ENCODE data around the gene HSD17B7.
A peak's percentile ranks its signal among the peaks of the same experiment; 100 is the strongest.
"Not testable (repeated sequence)": the region's sequence is repeated elsewhere in the genome, so short reads cannot be mapped to it uniquely, and the experiment has no call there.

Gene HSD17B7

DNA sequence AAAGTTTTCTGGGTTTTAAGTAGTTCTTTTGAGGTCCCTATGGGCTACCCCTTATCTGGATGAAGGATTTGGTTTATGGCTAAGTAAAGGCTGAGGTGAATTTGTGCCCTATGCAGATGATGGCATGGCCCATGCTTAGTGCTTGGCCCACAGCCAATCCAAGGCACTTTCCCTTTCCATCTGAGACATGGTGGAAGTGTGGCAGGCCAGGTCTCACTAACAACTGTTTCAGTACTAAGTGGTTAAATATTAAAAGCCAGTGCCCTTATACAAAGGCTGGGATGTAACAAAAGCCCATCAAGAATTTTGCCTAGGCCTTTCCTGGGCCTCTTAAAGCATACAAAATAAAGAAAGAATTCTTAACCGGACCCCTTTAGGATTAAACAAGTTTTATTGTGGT is 1.7 kb upstream of the HSD17B7 start:
- not testable (repeated sequence) for DNase-seq (ENCODE audit: low spot score in 2 of 2)

DNA sequence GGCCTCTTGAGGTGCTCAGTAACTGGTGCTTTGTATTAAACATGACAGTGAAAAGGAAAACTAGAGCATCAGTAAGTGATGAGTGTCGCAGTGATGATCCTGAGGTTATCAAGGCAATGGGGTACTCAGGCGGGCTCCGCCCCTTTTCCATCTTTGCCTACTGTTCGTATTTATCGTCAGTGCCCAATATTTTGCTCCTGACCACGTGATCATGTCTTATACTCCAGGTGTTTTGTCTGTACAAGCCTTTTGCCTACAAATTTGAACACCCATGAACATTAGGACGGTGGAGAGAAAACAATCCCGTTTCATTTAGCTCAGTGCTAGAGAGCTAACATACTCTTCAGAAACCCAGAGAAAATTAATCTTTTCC is 469 bp downstream of the HSD17B7 start:
- Mint-ChIP-seq H3K36me3 (peaks cover 35% of the 10 kb centered on the region), H3K4me3 (peak overlapping the region; percentile 78), H3K27ac (peak overlapping the region; percentile 88)
- not testable (repeated sequence) for ATAC-seq; H3K9me3 Mint-ChIP-seq; DNase-seq (ENCODE audit: low spot score in 2 of 2); H3K4me1 Mint-ChIP-seq

More for the DNA sequence above, 1.7 kb upstream of the HSD17B7 start:
- not testable (repeated sequence) for ATAC-seq, H3K9me3 Mint-ChIP-seq, H3K4me3 Mint-ChIP-seq, H3K27ac Mint-ChIP-seq, H3K4me1 Mint-ChIP-seq
- H3K36me3 Mint-ChIP-seq, result peaks cover 17% of the 10 kb centered on the region

DNA sequence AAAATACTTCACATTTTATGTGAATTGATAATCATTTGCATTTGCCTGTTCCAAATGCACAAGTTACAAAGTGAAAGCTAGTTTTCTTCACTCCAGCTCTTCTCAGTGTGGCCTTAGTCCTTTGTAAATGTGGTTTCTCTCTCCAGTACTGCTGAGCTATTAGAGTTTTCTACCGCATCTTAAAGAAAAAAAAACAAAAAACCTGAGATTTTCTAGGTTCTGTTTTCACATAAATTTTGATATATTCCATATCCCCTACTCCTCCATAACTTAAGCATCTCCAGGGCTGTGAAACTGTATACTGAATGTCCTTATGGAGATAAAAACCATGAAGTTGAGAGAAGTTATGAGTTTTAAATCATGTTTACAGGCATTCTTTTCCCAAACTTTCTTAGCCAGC is 3.8 kb downstream of the HSD17B7 start:
- not testable (repeated sequence) for H3K27ac Mint-ChIP-seq; H3K4me3 Mint-ChIP-seq; H3K9me3 Mint-ChIP-seq; H3K4me1 Mint-ChIP-seq; ATAC-seq; DNase-seq (ENCODE audit: low spot score in 2 of 2)
- H3K36me3 Mint-ChIP-seq, result peaks cover 68% of the 10 kb centered on the region

DNA sequence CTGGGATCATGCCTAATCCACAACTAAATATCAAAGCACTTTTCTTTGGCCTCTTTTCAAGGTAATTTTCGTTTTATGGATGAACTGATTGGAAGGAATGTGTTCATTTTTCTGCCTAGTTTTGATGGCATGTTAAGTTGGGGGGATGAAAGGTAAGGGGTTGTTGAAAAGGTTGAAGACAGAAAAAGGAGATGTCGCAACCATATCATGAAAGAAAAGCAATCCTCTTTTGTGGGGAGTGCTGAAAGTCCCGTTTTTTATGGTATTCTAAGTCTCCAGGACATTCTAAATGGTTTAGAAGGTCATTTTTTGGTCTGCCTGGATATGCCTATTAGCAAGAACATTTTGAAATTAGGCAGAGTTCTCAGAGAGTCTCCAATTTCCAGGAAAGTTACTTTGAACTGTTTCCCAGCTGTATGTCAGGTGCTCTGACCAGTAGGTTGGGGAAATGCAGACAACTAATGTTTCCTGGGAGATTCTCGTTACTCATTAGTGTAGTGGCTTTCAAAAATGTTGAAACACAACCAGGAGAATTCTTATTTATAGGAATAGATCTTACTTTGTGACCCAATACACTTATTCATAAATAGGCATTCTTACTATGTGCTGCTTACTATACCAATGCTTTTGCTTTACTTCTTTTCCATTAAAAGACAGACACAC is 6.2 kb downstream of the HSD17B7 start:
- not testable (repeated sequence) for H3K4me3 Mint-ChIP-seq; DNase-seq (ENCODE audit: low spot score in 2 of 2); H3K9me3 Mint-ChIP-seq; H3K4me1 Mint-ChIP-seq; ATAC-seq; H3K27ac Mint-ChIP-seq
- H3K36me3 Mint-ChIP-seq, result peaks cover 93% of the 10 kb centered on the region

DNA sequence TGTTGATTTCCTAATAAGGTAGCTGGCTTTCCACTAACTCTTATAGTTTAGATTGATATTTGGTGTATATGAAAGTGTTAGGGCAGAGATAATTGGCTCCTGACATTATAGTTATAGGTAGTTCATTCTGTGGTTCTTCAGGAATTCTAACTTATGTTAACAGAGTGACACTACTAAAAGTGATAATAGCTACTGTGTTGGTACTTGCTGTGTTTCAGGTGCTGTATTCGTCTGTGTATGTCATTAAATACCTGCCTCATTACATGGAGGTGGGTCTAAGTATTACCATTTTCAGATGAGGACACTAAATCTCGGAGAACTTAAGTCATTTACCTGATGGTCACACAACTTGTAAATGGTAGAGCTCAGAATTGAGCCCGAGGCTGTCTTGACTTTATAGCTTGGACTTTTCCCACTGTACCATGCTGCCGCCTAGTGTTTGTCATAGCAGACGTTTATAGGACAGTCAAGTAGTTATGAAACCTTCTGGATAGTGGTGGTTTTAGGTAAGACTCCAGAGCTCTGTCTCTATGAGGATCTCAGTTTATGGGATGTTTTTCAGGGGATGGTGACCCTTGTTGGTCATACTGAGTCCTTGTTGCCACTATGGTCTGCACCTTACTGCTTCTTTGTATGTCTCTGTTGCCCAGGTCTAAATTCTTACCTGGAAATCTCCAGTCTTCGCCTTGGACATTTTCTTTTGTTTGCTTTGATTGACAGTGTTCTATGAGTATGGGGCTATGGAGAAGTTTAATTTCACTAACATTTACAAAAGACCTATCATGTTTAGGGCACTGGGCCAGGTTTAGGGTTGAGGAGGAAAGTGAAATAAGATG is 9.7 kb downstream of the HSD17B7 start:
- not testable (repeated sequence) for ATAC-seq; H3K27ac Mint-ChIP-seq; DNase-seq (ENCODE audit: low spot score in 2 of 2); H3K4me3 Mint-ChIP-seq; H3K4me1 Mint-ChIP-seq; H3K9me3 Mint-ChIP-seq
- H3K36me3 Mint-ChIP-seq, result peaks cover 87% of the 10 kb centered on the region

DNA sequence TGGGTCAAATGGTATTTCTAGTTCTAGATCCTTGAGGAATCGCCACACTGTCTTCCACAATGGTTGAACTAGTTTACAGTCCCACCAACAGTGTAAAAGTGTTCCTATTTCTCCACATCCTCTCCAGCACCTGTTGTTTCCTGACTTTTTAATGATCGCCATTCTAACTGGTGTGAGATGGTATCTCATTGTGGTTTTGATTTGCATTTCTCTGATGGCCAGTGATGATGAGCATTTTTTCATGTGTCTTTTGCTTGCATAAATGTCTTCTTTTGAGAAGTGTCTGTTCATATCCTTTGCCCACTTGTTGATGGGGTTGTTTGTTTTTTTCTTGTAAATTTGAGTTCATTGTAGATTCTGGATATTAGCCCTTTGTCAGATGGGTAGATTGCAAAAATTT is 17.0 kb downstream of the HSD17B7 start:
- H3K9me3 Mint-ChIP-seq; DNase-seq (ENCODE audit: low spot score in 2 of 2); H3K4me3 Mint-ChIP-seq; H3K27ac Mint-ChIP-seq; ATAC-seq: not testable (repeated sequence)
- Mint-ChIP-seq H3K4me1 (peaks cover 10% of the 10 kb centered on the region), H3K36me3 (peaks cover 66% of the 10 kb centered on the region)

DNA sequence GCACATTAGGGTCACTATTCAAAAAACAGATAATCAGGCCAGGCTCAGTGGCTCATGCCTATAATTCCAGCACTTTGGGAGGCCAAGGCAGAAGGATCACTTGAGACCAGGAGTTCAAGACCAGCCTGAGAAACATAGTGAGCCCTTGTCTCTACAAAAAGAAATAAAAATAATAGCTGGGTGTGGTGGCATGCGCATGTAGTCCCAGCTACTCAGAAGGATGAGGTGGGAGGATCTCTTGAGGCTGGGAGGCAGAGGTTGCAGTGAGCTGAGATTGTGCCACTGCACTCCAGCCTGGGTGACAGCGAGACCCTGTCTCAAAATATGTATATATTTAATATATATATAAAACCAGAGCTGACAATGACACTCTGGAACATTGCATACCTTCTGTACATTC is 21.9 kb downstream of the HSD17B7 start:
- not testable (repeated sequence) for H3K27ac Mint-ChIP-seq

DNA sequence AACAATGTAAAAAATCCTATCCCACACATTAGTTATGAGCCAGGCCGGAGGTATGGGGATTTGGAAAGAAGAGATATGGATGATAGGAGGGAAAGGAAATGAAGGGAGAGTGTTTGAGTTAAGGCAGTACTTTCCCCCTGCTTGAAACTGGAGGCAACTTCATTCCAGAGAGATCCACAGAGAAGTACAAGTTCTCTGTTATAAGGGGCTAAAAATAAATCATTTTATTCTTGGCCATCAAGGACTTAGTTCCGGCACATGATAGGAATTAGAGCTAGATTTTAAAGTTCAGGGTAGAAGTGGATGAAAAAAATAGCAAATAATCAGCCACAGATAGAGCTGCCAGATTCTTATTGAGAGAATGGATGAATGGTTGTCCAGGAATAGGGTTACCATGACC is 27.6 kb downstream of the HSD17B7 start:
- not testable (repeated sequence) for H3K36me3 Mint-ChIP-seq; H3K9me3 Mint-ChIP-seq; ATAC-seq; H3K27ac Mint-ChIP-seq; H3K4me3 Mint-ChIP-seq; DNase-seq (ENCODE audit: low spot score in 2 of 2)
- H3K4me1 Mint-ChIP-seq, result peaks cover 15% of the 10 kb centered on the region

More for the DNA sequence above, 21.9 kb downstream of the HSD17B7 start:
- H3K36me3 Mint-ChIP-seq, result peaks cover 28% of the 10 kb centered on the region
- not testable (repeated sequence) for H3K4me3 Mint-ChIP-seq; ATAC-seq; DNase-seq (ENCODE audit: low spot score in 2 of 2); H3K9me3 Mint-ChIP-seq
- peaks cover 10% of the 10 kb centered on the region for H3K4me1 Mint-ChIP-seq

DNA sequence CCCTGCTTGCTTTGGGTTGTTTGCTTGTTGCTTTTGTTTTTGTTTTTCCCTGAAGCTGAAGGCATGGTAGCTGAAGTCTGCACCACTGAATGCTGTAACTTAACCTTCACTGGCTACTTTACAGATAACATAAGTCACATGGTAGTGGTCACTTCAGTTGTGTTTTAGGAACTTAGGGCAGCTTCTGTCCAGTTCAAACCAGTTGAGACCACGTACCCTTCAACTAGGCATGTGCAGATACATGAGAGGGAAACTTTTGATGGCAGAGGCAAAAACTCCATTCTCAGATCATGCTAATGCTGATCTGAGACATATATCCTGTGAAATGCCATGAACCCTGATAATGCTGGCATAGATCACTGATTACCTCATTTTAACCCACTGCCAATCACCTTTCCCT is 28.2 kb downstream of the HSD17B7 start:
- not testable (repeated sequence) for H3K9me3 Mint-ChIP-seq; H3K4me3 Mint-ChIP-seq; H3K27ac Mint-ChIP-seq; DNase-seq (ENCODE audit: low spot score in 2 of 2); H3K36me3 Mint-ChIP-seq; ATAC-seq
- peaks cover 20% of the 10 kb centered on the region for H3K4me1 Mint-ChIP-seq

DNA sequence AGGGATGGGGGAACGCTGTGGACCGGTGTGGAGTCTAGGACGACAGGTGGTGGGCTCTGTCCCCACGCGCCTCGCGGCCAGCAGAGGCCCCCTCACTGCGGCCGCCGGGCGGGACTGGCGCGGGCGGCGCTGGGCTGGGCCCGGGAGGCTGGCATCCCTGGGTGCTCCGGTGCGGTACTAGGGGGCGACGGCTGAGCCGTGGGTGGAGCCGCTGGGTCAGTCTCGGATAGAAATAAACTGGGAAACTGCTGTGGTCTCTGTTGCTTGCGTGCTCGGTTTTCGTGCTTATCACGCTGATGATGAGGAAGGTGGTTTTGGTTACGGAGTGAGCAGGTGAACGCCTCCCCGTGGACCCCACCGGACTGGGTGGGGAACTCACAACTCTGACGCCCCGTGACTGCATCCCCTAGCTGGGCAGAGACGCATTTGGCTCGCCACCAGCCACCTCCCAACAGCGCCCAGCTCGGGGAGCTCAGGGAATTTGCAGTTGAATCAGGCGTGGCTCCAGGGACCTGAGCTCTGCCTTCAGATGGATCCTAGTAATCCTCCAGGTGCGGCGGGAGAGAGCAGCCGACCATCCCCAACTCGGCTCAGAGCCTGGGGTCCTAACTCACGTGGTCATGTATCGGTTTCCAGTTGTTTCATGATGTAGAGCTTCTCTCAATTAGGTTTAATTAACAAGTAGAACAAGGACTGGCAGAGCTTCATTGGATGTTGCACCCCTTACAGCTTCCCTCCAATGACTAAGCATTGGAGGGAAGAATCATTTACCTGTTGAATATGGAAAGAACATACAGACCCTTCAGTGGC is 32.1 kb downstream of the HSD17B7 start:
- peak overlapping the region; percentile 65 for H3K4me3 Mint-ChIP-seq
- peaks cover 26% of the 10 kb centered on the region for H3K4me1 Mint-ChIP-seq
- peak in 1 of 2 donors; percentile 51 for DNase-seq (ENCODE audit: low spot score in 2 of 2)
- H3K27ac Mint-ChIP-seq, result peak overlapping the region; percentile 72
- ATAC-seq, result peak; percentile 59
- no peaks in the 10 kb centered on the region for H3K36me3 Mint-ChIP-seq
- H3K9me3 Mint-ChIP-seq, result no peaks in the 10 kb centered on the region

DNA sequence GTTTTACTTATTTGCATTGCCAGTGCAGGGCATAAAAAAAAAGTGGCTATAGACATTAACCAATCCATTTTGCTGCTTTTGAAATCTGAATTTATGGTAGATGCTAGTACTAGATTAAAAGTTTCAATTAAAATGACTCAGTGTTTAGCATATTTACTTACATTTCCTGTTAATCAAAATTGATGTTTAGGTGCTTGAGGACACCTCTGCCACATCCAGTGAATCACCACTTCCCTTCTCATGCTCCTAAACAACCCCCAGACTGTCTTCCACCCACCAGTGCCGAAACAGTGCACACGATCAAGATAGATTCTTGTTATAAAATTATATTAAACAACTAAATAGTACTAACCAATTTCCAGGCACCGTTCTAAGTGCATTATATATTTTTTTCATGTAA is 32.7 kb downstream of the HSD17B7 start:
- H3K4me1 Mint-ChIP-seq, result peaks cover 26% of the 10 kb centered on the region

DNA sequence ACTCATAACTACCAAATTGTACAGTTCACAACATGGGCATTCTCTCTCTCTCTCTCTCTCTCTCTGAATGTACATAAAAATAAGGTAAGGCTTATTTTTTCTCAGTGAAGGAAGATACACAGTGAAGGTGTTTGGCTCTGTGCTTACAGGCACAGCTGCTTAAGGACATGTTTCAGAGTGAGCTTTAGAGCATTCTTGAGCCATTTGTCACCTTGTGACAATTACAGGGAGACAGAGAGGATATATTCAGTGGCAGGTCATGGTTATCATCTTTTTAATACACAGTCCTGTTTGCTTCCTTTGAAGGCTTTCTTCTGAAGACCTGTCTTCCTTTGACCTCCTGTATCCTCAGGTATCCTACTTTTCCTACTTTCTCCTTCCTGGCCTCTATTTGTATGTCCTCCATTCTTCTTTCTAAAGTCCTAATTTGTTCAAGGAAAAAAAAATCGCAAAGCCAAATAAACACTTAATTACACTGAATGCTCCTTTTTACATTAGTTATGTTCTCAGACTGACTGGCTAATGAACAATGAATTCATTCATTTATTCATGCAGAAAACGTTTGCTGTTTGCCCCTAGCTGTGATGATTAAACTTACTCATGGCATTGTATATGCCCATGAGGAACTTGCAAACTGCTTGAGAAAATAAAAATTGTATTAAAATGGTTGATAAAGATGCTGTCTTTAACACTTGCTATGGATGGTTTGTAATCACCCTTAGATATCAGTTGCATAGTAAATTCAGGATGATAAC is 33.4 kb downstream of the HSD17B7 start:
- H3K9me3 Mint-ChIP-seq, result no peaks in the 10 kb centered on the region
- DNase-seq (ENCODE audit: low spot score in 2 of 2), result no peak
- no peak overlapping the region for H3K27ac Mint-ChIP-seq
- ATAC-seq, result peak; percentile 3
- H3K4me3 Mint-ChIP-seq, result no peak overlapping the region
- H3K4me1 Mint-ChIP-seq, result peaks cover 26% of the 10 kb centered on the region
- no peaks in the 10 kb centered on the region for H3K36me3 Mint-ChIP-seq

More for the DNA sequence above, 32.7 kb downstream of the HSD17B7 start:
- DNase-seq (ENCODE audit: low spot score in 2 of 2), result no peak
- no peaks in the 10 kb centered on the region for H3K36me3 Mint-ChIP-seq
- ATAC-seq, result peak; percentile 90
- peak overlapping the region; percentile 72 for H3K27ac Mint-ChIP-seq
- H3K4me3 Mint-ChIP-seq, result peak overlapping the region; percentile 65
- H3K9me3 Mint-ChIP-seq, result no peaks in the 10 kb centered on the region

DNA sequence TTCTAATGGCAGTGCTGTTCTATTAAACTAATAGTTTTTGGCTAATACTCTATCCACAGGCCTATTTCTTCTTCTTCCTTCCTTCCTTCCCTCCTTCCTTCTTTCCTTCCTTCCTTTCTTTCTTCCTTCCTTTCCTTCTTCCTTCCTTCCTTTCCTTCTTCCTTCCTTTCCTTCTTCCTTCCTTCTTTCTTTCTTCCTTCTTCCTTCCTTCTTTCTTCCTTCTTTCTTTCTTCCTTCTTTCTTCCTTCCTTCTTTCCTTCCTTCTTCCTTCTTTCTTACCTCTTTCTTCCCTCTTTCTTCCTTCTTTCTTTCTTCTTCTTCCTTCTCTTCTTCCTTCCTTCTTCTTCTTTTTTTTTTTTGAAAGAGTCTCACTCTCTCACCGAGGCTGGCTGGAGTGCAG is 38.8 kb downstream of the HSD17B7 start:
- H3K27ac Mint-ChIP-seq, result no peak overlapping the region
- H3K4me1 Mint-ChIP-seq, result peaks cover 8% of the 10 kb centered on the region
- H3K9me3 Mint-ChIP-seq, result no peaks in the 10 kb centered on the region
- no peak for DNase-seq (ENCODE audit: low spot score in 2 of 2)
- no peak for ATAC-seq
- H3K36me3 Mint-ChIP-seq, result no peaks in the 10 kb centered on the region
- H3K4me3 Mint-ChIP-seq, result no peak overlapping the region

DNA sequence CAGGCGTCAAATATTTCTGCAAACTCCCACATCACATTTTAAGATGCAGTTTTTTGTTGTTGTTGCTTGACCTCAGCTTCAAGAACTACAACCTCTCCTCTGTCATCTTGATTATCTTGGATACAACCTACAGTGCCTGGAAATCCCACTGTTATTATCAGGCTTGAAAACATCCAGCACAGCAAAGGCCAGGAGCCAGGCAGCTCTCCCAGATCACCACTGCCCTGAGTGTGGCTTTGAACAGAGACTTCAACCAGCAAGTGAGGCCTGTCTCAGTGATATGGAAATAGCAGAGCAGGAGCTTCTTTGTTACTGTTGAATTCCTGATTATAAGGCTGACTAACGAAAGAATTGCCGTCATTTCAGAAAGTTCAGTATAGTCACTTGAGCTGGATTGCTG is 42.0 kb downstream of the HSD17B7 start:
- DNase-seq (ENCODE audit: low spot score in 2 of 2) (no peak), ATAC-seq (no peak)
- Mint-ChIP-seq H3K4me1 (peaks cover 23% of the 10 kb centered on the region), H3K27ac (no peak overlapping the region), H3K4me3 (no peak overlapping the region), H3K9me3 (no peaks in the 10 kb centered on the region), H3K36me3 (no peaks in the 10 kb centered on the region)
